HG03025 (cell line): ENCODE measurements around the gene CD3D.
"Not testable (repeated sequence)": the region's sequence is repeated elsewhere in the genome, so short reads cannot be mapped to it uniquely, and the experiment has no call there.

Experiments used
- ATAC-seq: cut with Tn5 transposase; IDR thresholded peaks from one replicate; pipeline ENCODE4 v1.9.1; 2021; ENCODE audit warnings: mild to moderate bottlenecking, moderate library complexity; ENCODE audit not compliant: unreplicated experiment, low FRiP score

The CD3D gene

DNA sequence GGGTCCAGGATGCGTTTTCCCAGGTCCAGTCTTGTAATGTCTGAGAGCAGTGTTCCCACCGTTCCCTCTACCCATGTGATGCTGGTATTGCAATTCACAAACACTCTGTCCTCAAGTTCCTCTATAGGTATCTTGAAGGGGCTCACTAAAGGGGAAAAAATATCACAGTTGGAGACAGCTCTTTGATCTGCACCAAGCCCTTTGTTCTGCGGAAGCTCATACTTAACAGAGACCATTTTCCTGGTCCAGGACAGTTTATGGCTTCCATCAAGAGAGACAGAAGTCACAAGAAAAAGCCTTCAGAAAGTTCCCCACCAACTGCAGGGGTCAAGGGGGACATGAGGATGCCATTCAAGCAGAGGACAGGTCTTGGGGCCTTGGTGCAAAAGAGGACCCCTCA lies 2.1 kb downstream of the CD3D start:
- ATAC-seq, result no peak

DNA sequence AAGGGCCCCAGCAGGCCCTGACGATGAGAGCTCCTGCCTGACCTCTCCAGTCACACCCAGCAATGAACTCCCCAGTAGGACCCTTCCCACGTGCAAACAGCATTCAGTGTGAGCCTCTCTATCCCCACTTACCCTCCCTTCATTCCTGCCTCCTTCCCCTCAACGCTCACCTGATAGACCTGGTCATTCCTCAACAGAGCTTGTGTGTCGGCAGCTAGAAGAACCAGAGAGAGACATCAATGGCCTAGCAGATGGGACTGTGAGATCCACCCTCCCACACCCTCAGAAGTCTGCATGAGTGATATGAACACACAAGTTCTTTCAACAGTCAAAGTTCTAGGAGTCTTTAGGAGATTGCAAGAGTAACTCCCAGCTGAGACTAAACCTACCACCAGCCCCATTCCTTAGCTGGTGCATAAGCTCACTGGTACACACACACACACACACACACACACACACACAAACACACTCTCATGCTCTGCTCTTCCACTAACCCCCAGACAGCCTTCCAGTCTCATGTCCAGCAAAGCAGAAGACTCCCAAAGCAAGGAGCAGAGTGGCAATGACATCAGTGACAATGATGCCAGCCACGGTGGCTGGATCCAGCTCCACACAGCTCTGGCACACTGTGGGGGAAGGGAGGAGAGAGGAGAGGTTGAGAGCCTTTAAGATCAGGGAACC lies 3.1 kb downstream of the CD3D start:
- ATAC-seq, result no peak

DNA sequence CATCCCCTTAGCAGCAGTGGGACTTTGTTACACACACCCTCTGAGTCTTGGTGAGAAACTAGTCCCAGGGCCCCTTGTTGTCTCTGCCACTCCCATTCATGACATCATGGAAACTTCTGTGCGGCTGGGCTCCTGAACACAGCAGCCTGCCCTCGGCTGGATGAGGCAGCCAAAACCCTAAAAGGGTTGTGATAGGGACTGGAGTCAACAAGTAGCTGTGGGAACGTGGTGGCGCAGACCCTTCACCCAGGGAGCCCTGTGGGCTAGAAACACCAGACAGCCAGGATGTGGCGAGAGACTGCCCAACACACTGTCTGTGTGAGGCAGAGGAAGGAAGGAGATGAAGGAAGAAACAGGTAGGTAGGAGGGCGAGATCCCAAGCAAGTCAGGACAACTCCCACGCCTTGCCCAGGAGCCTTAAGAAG lies 3.9 kb downstream of the CD3D start:
- no peak for ATAC-seq

DNA sequence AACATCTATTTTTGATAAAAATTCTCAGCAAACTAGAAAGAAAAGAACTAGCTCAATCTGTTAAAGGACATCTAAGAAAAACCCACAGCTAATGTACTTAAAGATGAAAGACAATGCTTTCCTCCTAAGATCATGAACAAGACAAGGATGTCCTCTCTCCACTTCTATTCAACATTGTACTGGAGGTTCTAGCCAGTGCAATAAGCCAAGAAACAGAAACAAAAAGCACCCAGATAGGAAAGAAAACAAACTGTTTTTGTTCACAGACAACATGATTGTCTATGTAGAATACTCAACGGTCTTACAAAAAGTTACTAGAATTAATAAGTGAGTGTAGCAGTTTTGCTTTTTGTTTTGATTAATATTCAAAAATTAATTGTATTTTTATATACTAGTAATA lies 7.8 kb downstream of the CD3D start:
- no peak for ATAC-seq

DNA sequence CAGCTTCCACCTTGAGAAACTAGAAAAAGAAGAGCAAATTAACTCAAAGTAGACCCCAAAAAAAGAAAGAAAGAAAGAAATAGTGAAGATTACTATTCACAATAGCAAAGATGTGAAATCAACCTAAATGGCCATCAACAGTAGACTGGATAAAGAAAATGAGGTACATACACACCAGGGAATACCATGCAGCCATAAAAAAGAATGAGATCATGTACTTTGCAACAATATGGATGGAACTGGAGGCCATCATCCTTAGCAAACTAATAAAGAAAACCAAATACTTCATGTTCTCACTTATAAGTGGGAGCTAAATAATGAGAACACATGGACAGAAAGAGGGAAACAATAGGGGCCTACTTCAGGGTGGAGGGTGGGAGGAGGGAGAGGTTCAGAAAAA lies 13.8 kb downstream of the CD3D start:
- ATAC-seq, result no peak

DNA sequence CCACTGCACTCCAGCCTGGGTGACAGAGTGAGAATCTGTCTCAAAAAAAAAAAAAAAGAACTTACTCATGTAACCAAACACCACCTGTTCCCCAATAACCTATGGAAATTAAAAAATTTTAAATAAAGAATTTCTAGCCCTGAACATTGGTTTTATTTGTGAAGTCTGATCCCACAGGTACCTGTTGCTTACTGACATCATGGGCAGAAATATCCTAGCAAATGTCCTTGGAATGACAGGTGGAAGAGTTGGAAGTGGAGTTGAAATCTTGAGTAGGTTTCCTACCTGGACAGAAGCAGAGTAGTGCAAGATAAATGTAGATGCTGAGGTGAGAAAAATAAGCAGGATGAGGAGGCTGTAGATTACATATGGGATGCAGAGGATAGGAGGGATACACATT lies 17.2 kb downstream of the CD3D start:
- ATAC-seq, result no peak

DNA sequence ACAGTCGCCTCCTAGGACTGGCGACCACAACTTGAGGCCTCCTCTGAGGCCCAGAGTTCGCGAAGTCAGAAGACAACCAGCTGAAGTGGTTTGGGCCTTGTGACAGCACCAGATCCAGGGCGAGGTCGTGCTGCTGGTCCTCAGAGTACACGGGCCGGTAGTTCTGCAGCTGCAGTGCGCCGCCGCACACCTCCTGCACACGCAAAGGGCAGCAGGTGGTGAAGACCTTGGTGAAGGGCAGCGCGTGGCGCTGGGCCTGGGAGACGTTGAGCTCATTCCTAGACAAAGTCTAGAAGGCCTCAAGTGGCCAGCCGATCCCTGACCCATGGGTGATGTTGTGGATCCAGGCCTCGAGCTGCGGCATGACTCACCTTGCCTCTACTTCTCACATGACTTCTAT lies 19.8 kb downstream of the CD3D start:
- no peak for ATAC-seq

DNA sequence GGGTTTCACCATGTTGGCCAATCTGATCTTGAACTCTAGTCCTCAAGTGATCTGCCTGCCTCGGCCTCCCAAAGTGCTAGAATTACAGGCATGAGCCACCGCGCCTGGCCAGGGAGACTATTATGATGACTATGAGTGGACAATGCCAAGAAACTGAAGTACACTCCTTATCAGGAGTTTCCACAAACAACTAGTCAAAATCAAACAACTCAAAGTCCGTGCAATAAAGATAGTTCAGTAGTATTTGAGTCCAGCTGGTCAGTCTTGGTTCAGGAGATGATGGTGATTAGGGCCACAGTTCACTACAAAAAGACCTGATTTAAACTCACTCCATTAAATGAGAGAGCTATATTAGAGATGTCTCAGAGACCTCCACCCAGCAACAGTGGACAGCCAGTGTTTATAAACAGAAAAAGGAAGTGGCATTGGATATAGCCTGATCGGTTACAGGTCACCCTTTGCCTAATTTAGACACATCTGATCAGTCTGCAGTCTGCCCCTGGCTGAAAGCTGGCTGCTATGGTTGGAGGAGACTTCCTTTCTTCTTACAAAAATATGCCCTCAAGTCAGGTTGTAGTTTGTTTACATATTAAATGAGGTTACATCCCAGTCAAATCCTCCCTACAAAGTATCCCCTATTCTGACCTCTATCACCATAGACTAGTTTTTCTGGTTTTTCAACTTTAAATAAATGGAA lies 21.0 kb downstream of the CD3D start:
- no peak for ATAC-seq

DNA sequence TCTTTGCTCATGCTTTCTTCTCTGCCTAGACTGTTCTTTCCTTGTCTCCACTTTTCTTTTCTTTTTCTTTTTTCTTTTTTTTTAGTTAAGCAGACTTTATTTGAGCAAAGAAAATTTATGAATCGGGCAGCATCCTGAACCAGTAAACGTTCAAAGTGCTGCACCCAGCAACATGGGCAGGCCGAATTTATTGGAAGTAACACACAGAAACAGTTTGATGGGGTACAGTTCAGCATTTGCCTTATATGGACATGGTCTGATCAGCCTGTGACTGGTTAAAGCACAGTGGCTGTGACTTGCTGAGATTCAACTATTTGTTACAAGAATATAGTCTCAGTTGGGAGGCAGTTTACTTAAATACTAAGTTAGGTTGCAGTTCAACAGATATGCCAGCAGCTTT lies 22.0 kb downstream of the CD3D start:
- no peak for ATAC-seq

DNA sequence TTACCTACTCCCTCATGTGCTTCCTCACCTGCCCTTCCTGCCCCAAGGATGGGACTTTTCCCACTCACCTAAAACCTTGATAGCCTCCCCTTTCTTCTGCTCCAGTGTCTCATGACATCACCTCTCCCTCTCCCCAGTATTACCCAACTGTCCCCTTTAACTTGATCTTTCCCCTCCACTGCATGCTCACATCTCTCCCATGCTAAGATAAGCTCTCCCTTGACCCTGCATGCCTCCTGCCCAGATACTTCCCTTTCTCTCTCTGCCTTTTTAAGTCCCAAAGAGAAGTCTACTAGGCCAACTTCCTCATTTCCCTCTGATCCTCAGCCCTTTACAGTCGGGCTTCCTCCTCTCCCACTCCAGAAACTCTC lies 23.2 kb downstream of the CD3D start:
- ATAC-seq, result no peak

DNA sequence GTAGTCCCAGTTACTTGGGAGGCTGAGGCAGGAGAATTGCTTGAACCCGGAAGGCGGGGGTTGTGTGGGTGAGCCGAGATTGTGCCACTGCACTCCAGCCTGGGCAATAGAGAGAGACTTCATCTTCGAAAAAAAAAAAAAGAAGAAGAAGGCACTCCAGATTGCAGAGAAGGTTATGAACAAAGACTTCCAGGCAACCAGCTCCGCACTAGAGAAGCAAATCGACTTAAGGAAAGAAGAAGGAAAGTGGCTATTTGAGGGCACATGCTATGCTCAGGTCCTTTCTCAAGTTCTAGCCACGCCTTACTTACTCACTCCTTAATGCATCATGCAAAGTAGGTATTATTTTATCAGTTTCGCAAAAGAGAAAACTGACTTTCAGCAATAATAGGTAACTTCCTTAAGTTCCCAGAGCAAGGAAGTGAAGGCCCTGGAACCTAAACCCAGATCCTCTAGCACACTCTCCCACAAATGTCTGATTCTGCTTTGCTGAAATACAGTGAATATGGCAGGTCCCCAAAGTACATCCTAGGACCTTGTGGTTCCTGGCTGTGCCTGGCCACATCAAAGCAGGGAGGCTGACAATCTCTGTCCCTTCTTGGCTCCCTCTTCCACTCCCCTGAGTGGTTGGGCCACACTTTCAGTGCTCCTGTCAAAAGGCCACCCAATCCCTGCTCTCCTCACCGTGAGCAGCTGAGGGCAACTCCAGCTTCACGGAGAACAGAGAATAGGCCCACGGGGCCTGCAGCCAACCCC lies 23.7 kb downstream of the CD3D start:
- ATAC-seq, result no peak

DNA sequence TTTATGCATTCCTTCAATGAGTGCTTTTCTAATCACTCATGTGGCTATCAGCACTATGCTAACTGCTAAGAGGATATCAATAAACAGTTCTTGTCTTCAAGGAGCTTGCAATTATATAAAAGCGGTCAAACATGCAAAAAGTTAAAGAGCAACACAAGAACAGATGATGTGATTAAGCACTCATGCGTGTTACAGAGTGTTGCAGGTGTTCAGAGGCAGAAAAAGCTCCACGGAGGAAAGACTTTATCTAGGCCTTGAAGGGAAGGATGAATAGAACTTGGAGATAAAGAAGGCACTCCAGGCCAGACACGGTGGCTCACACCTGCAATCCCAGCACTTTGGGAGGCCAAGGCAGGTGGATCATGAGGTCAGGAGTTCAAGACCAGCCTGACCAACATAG lies 24.4 kb downstream of the CD3D start:
- ATAC-seq, result no peak

DNA sequence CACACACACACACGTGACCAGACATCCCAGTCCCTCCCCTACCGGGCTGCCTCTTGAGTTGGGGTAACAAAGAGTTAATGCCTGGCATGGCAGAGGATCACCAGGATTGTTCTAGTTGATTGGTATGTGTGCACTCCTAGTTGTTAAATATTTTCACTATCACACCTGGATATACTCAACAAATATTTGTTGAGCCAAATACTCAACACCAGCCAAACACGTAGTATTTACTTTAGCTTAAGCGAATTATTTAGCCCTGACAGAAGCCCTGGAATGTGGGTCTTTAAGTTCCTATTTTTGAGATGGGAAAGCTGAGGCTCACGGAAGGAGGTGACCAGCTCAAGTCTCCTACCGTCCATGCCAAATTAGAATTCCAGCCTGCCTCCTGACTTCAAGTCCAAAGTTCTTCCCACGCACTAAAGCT lies 27.5 kb downstream of the CD3D start:
- no peak for ATAC-seq

DNA sequence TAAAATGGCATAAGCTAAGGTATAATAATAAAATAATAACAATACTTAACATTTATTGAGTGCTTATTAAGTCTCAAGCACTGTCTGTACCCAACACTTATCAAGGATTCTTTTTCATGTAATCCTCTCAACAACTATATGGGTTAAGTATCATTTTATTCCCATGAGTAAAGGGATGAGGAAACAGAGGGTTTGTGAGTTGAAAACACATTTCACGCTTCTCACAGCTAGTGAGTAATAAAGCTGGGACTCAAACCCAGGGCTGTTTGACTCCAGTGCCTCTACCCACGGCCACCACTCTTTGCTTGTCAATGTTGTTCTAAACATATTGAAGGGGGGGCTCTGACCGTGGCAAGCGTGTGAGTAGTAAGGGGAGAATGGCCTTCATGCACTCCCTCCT lies 29.3 kb downstream of the CD3D start:
- ATAC-seq, result no peak

DNA sequence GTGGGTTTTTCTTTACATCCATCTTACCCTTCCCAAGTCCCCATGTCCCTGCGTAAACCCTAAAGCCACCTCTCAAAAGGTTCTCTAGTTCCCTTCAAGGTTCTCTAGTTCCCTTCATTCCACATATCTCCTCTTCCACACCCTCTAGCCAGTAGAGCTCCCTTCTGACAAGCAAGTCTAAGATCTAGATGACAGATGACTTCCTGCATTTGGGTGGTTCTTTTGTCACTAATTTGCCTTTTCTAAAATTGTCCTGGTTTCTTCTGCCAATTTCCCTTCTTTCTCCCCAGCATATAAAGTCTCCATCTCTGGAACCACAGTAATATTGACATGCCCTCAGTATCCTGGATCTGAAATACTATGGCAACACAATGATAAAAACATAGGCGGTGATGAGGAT lies 30.2 kb downstream of the CD3D start:
- ATAC-seq, result no peak

DNA sequence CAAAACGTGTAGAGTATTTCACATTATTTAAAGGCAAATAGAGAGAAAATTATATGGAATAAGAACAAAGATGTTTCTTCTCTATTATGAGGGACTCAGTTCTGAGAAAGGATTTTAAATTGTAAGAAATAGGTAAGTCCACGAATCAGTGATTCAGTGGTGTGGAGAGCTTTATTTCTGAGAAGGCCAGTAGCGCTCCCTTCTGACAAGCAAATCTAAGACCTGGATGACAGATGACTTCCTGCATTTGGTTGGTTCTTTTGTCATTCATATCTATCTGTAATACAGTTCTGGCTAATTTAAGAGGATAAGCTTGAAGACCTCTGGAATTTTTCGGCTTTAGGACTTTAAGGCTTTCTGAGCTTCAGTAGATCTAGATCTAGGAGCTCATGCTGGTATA lies 31.0 kb downstream of the CD3D start:
- ATAC-seq, result no peak

DNA sequence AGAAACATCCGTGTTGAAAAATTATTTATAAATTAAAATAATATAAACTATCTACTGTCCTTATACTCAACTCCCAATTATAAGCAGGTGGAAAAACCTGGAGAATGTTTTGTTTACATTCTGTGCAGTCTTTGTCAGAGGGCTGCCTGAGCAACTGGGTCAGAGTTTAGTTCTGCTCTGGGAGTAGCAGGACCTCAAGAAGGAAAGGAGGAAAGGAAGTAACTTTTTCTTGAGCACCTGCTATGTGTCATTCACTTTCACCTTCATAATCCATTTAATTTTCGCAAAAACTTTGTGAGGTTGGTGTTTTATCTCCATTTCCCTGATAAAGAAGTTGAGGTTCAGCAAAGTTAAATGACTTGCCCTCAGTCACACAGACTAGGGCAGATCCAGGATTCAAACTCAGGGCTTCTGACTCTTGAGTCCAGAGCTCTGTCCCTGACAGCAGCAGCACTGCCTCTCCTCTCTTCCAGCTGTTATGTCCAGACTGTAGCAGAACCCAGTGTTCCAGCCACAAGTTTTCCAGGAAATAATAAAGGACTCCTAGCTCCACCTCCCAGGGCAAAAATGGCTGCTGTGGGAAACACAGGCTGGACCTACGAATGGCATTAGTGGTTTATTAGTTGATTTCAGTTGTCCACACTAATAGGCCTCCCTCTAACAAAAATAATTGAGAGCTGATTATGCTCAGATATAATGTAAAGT lies 31.6 kb downstream of the CD3D start:
- no peak for ATAC-seq

DNA sequence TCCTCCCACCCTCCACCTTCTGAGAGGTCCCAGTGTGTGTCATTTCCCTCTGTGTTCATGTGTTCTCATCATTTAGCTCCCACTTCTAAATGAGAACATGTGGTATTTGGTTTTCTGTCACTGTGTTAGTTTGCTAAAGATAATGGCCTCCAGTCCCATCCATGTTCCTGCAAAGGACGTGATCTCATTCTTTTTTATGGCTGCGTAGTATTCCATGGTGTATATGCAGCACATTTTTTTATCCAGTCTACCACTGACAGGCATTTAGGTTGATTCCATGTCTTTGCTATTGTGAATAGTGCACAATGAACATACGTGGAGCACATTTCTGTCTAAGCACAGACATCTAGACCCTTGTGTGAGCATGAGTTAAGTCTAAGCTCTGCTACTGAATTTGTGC lies 32.2 kb downstream of the CD3D start:
- ATAC-seq, result no peak

DNA sequence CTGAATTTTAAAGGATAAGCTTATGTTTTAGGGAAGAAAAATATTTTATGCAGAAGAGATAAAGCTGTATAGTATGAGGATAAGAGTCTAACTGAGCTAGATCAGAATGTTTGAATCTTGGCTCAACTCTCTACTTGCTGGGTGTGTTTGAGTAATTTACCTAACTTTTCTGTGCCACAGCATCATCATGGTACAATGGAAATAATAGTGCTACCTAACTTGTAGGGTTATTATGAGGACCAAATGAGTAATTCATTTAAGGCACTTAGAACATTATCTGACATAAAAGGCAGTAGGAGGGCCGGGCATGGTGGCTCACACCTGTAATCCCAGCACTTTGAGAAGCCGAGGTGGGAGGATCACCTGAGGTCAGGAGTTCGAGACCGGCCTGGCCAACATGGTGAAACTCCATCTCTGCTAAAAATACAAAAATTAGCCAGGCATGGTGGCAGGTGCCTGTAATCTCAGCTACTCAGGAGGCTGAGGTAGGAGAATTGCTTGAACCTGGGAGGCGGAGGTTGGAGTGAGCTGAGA lies 33.4 kb downstream of the CD3D start:
- not testable (repeated sequence) for ATAC-seq

DNA sequence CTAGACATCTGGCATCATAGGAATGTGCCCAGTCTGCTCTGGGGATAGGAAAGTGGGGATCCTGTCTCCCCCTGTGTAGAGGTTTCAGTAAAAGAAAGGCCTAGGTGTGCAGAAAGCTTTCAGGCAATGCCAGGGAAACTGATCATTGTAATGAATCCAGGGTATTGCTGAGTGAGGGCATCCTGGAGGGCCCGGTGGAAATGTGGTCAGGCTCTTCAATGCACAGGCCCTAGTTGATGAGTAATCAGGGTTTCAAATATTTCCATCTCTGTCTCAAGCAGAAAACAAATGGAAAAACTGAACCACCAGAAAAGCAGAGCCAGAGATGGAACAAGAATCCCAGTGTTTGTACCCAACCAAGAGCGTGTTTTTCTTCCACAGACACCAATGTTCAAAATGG lies 35.9 kb downstream of the CD3D start:
- ATAC-seq, result no peak

DNA sequence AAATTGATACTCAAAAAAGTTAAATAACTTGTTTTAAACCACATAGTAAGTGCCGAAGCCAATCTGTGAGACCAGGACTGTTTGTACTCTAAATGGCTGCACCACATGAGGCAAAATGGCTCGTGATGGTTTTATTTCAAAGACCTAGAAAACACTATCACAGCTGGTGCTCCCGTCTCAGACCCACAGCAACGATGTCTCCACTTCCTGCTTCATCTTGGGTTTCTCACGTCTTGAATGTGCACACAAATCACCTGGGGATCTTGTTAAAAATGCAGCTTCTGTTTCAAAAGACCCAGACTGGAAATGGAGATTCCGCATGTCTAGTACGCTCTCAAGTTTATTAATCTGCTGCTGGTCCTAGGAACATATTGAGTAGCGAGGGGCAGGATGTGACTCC lies 36.8 kb downstream of the CD3D start:
- ATAC-seq, result no peak
